Activated CD4-positive, alpha-beta T cell treated with anti-CD3 and anti-CD28 coated beads, Interleukin-2, amount 50 U/mL, for 1 hour (primary cell): ENCODE measurements around the gene P3H1.
"Not testable (repeated sequence)": the region's sequence is repeated elsewhere in the genome, so short reads cannot be mapped to it uniquely, and the experiment has no call there.

Experiments
- DNase-seq: peaks from one replicate; pipeline ENCODE4 v3.0.0-alpha.2; 2020

The P3H1 gene

GRCh38 chr1:42766741-42767509 is at the start of gene P3H1, which contains the start of gene C1orf50:
P3H1 (minus strand) TSS chr1:42767028; CDS start chr1:42766971, 57 bp downstream.
C1orf50 (plus strand) TSS chr1:42767249; CDS start chr1:42767312, 63 bp downstream.
- peak; percentile 100 for DNase-seq

GRCh38 chr1:42815941-42816584 is 49.2 kb upstream of the P3H1 start:
- DNase-seq = no peak

GRCh38 chr1:42814815-42815214 is 48.0 kb upstream of the P3H1 start:
- DNase-seq = not testable (repeated sequence)

- no peak for DNase-seq
These were observed 40.3 kb upstream of the P3H1 start for GRCh38 chr1:42807056-42807668.

- DNase-seq = no peak
These were observed 39.8 kb upstream of the P3H1 start for GRCh38 chr1:42806593-42806992.

- no peak for DNase-seq
These were observed 39.3 kb upstream of the P3H1 start for GRCh38 chr1:42806171-42806570.

GRCh38 chr1:42801832-42802473 is 35.1 kb upstream of the P3H1 start:
- no peak for DNase-seq

- no peak for DNase-seq
These were observed 31.2 kb upstream of the P3H1 start for GRCh38 chr1:42797979-42798378.

- no peak for DNase-seq
These were observed 30.6 kb upstream of the P3H1 start for GRCh38 chr1:42797414-42797813.

GRCh38 chr1:42793824-42794223 is 27.0 kb upstream of the P3H1 start:
- no peak for DNase-seq

GRCh38 chr1:42788021-42788420 is 21.2 kb upstream of the P3H1 start:
- no peak for DNase-seq

- no peak for DNase-seq
These were observed 19.3 kb upstream of the P3H1 start for GRCh38 chr1:42786097-42786496.

GRCh38 chr1:42784946-42785693 is 18.3 kb upstream of the P3H1 start, which contains the start of gene TMEM269:
TMEM269 (plus strand) TSS chr1:42784991; CDS start chr1:42789894, 4,903 bp downstream.
- DNase-seq = peak; percentile 38

GRCh38 chr1:42784547-42784945 is 17.7 kb upstream of the P3H1 start:
- DNase-seq = no peak

- no peak for DNase-seq
These were observed 16.3 kb upstream of the P3H1 start for GRCh38 chr1:42783092-42783491.

GRCh38 chr1:42780176-42780575 is 13.3 kb upstream of the P3H1 start:
- no peak for DNase-seq

GRCh38 chr1:42779725-42780124 is 12.9 kb upstream of the P3H1 start:
- no peak for DNase-seq

GRCh38 chr1:42777852-42778251 is 11.0 kb upstream of the P3H1 start:
- DNase-seq = peak; percentile 25

- no peak for DNase-seq
These were observed 9.7 kb upstream of the P3H1 start for GRCh38 chr1:42776502-42776901.

- no peak for DNase-seq
These were observed 8.2 kb upstream of the P3H1 start for GRCh38 chr1:42774928-42775526.

- no peak for DNase-seq
These were observed 6.6 kb upstream of the P3H1 start for GRCh38 chr1:42773420-42773819.

- DNase-seq = no peak
These were observed 3.0 kb upstream of the P3H1 start for GRCh38 chr1:42769811-42770210.
